Mucosa of rectum (tissue), 2 donors: ENCODE data around the gene UBQLN1.

Experiments
- H3K27ac ChIP-seq, 2 donors: one replicate each; pipeline ENCODE4 v1.7.0; 2013; ENCODE audit warnings: inconsistent platforms in 2 of 2, low read depth in 2 of 2, low read length in 2 of 2
- H3K27me3 ChIP-seq, 2 donors: one replicate each; pipeline ENCODE4 v1.7.0; 2013; ENCODE audit warnings: low read length in 2 of 2; ENCODE audit not compliant: control insufficient read depth in 2 of 2, insufficient read depth in 2 of 2
- H3K36me3 ChIP-seq, 2 donors: one replicate each; pipeline ENCODE4 v1.7.0; 2013; ENCODE audit warnings: low read length in 2 of 2; ENCODE audit not compliant: control insufficient read depth in 2 of 2, insufficient read depth in 2 of 2
- H3K4me1 ChIP-seq, 2 donors: one replicate each; pipeline ENCODE4 v1.7.0; 2013; ENCODE audit warnings: low read length in 2 of 2, mild to moderate bottlenecking in 1 of 2; ENCODE audit not compliant: control insufficient read depth in 2 of 2, insufficient read depth in 2 of 2
- H3K4me3 ChIP-seq, 2 donors: one replicate each; pipeline ENCODE4 v1.7.0; 2013; ENCODE audit warnings: low read length in 2 of 2
- H3K9ac ChIP-seq, 2 donors: one replicate each; pipeline ENCODE4 v1.7.0; 2013; ENCODE audit warnings: low read length in 2 of 2, low read depth in 1 of 2, mild to moderate bottlenecking in 1 of 2
- H3K9me3 ChIP-seq, 2 donors: one replicate each; pipeline ENCODE4 v1.7.0; 2013; ENCODE audit warnings: low read length in 2 of 2; ENCODE audit not compliant: control insufficient read depth in 2 of 2
- donor health status: healthy.
- donor health status: Normal muscosa, but diverticular disease.

UBQLN1 gene

DNA sequence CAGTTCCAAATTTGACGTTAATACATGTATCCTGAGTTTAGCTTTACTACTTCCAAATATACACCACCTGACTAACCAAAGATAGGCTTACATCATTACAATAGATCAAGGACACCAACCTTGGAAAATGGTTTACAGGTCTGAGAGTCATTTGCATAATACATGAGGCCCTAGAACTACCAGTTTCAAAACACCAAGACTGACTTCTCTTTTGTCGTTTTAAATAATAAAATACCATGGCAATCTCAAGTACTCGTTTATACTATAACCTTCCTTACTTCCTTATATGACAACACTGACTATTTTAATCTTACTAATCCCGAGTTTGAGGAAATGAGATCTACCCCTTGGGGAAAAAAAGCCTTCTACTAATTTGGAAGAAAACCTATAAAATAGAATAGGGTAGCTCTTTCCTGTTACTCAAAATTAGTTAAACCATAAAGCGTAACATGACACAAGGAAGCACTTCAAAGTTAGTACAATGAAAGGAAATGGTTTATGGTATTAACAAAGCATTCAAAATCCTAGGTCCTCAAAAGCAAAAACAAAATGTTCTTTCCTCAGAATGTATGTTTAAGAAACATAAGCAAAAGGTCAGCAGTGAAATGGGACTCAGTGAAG is 42.1 kb downstream of the UBQLN1 start:
- H3K27me3 ChIP-seq = no peaks in the 10 kb centered on the region
- no peaks in the 10 kb centered on the region for H3K4me1 ChIP-seq
- peaks cover 36 to 59% of the 10 kb centered on the region in 2 donors for H3K36me3 ChIP-seq
- no peak overlapping the region for H3K4me3 ChIP-seq
- no peaks in the 10 kb centered on the region for H3K9me3 ChIP-seq
- no peak overlapping the region for H3K27ac ChIP-seq
- H3K9ac ChIP-seq = no peak overlapping the region

- H3K36me3 ChIP-seq = peaks cover 40 to 58% of the 10 kb centered on the region in 2 donors
- no peaks in the 10 kb centered on the region for H3K27me3 ChIP-seq
- no peak overlapping the region for H3K9ac ChIP-seq
- no peaks in the 10 kb centered on the region for H3K4me1 ChIP-seq
- no peak overlapping the region for H3K27ac ChIP-seq
- H3K4me3 ChIP-seq = no peak overlapping the region
- no peaks in the 10 kb centered on the region for H3K9me3 ChIP-seq
Observed at GRCh38 chr9:83662933-83663332, 44.8 kb downstream of the UBQLN1 start.

DNA sequence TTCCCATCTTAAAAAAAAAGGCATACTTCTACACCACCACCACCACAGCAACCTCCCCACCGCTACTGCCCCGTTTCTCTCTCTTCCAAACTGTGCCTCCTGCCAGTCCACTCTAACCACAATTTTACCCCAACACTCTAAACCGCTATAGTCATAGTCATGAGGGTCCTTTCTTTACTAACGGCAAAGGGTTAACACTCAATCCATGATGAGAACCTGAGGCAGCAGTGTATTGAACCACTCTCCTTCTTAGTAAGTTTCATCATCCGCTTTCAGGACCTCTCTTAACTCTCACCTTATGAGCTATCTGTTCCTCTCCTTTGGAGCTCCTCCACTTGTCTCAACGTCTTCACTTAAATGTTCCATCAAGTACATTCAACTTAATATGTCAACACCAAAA is 50.8 kb downstream of the UBQLN1 start:
- Histone ChIP-seq H3K36me3 (peaks cover 38 to 56% of the 10 kb centered on the region in 2 donors), H3K9me3 (no peaks in the 10 kb centered on the region), H3K27ac (no peak overlapping the region), H3K9ac (no peak overlapping the region), H3K4me3 (no peak overlapping the region), H3K27me3 (no peaks in the 10 kb centered on the region), H3K4me1 (no peaks in the 10 kb centered on the region)

DNA sequence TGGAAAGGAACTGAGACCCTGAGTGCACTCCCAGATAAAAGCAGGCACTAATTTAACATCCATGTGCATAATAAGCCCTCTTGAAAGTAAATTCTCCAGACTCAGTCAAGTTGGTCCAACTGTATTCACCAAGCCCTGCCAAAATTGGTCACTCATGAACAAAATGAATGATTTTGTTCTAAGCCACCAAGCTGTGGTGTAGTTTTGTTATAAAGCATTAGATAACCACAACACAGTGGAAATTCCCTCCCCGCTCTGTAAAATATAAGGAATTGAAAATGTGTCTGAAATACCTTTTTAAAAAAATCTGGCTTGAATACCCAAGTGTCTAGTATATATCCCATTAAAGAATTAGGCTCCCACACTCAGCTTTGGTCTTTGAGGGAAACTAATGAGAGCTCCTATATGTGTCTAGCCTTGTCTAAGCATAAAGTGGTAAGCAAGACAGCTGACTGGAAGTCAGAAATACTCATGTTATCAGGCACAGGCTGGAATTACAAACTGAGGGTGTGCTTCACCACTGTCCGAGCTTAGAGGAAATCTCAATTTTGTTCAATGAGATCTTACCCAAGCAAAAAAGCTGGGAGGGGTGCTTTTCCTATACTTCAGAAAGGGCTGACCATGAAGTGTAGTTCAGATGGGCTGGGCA is 51.6 kb downstream of the UBQLN1 start:
- no peaks in the 10 kb centered on the region for H3K27me3 ChIP-seq
- no peaks in the 10 kb centered on the region for H3K9me3 ChIP-seq
- no peak overlapping the region for H3K27ac ChIP-seq
- peaks cover 35 to 55% of the 10 kb centered on the region in 2 donors for H3K36me3 ChIP-seq
- H3K9ac ChIP-seq = no peak overlapping the region
- H3K4me3 ChIP-seq = no peak overlapping the region
- no peaks in the 10 kb centered on the region for H3K4me1 ChIP-seq

DNA sequence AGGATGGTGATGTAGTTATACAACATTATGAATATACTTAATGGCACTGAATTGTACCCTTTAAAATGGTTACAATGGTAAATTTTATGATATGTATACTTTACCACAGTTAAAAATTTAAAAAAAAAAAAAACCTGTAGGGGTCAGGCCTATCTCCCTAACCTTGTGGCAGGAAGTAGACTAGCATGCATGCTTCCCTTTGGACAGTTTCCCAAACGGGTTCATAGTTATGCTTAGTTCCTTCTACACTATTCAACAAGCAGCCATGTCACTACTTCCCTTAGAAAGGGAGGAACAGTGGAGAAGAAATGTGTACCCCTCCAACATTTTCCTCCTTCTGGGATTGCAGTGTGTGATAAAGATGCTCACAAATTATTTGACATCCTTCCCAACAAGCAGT is 52.3 kb downstream of the UBQLN1 start:
- no peak overlapping the region for H3K4me3 ChIP-seq
- peak overlapping the region in 1 of 2 donors; percentile 12 for H3K27ac ChIP-seq
- no peak overlapping the region for H3K9ac ChIP-seq
- no peaks in the 10 kb centered on the region for H3K4me1 ChIP-seq
- no peaks in the 10 kb centered on the region for H3K9me3 ChIP-seq
- H3K27me3 ChIP-seq = no peaks in the 10 kb centered on the region
- peaks cover 31 to 56% of the 10 kb centered on the region in 2 donors for H3K36me3 ChIP-seq

DNA sequence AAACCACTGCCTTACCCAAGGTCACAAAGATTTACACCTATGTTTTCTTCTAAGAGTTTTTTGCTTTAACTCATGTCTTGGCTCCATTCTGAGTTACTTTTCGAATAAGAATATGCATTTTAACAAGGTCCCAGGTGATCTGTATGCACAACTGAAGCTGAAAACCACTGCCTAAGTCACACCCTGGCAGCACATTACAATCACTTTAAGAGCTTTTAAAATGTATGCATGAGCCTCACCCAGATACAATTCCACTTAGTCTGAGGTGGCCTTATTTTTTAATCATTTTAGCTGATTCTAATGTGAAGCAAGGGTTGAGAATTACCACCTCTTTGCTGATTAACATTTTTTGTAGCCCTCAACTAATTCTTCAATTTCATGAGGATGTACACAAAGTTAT is 55.3 kb downstream of the UBQLN1 start:
- no peak overlapping the region for H3K4me3 ChIP-seq

GRCh38 chr9:83651558-83651957 is 56.2 kb downstream of the UBQLN1 start:
- H3K4me3 ChIP-seq = no peak overlapping the region
- no peaks in the 10 kb centered on the region for H3K4me1 ChIP-seq
- H3K9me3 ChIP-seq = no peaks in the 10 kb centered on the region
- H3K36me3 ChIP-seq = peaks cover 16 to 34% of the 10 kb centered on the region in 2 donors
- H3K27ac ChIP-seq = no peak overlapping the region
- no peak overlapping the region for H3K9ac ChIP-seq
- no peaks in the 10 kb centered on the region for H3K27me3 ChIP-seq

More for the DNA sequence above, 55.3 kb downstream of the UBQLN1 start:
- Histone ChIP-seq H3K9ac (no peak overlapping the region), H3K4me1 (no peaks in the 10 kb centered on the region), H3K27me3 (no peaks in the 10 kb centered on the region), H3K36me3 (peaks cover 18 to 42% of the 10 kb centered on the region in 2 donors), H3K9me3 (no peaks in the 10 kb centered on the region), H3K27ac (no peak overlapping the region)

GRCh38 chr9:83649515-83649914 is 58.2 kb downstream of the UBQLN1 start:
- H3K4me3 ChIP-seq = no peak overlapping the region
- no peaks in the 10 kb centered on the region for H3K9me3 ChIP-seq
- no peak overlapping the region for H3K27ac ChIP-seq
- peaks cover 7 to 23% of the 10 kb centered on the region in 2 donors for H3K36me3 ChIP-seq
- H3K27me3 ChIP-seq = no peaks in the 10 kb centered on the region
- no peaks in the 10 kb centered on the region for H3K4me1 ChIP-seq
- H3K9ac ChIP-seq = no peak overlapping the region

- Histone ChIP-seq H3K36me3 (peaks cover 7 to 21% of the 10 kb centered on the region in 2 donors), H3K9ac (no peak overlapping the region), H3K4me3 (no peak overlapping the region), H3K4me1 (no peaks in the 10 kb centered on the region), H3K27me3 (no peaks in the 10 kb centered on the region), H3K27ac (no peak overlapping the region), H3K9me3 (no peaks in the 10 kb centered on the region)
Observed at GRCh38 chr9:83649080-83649479, 58.7 kb downstream of the UBQLN1 start.

- no peak overlapping the region for H3K27ac ChIP-seq
- no peaks in the 10 kb centered on the region for H3K27me3 ChIP-seq
- no peaks in the 10 kb centered on the region for H3K9me3 ChIP-seq
- H3K4me1 ChIP-seq = no peaks in the 10 kb centered on the region
- no peak overlapping the region for H3K9ac ChIP-seq
- H3K36me3 ChIP-seq = peaks cover 3 to 13% of the 10 kb centered on the region in 2 donors
- H3K4me3 ChIP-seq = no peak overlapping the region
Observed at GRCh38 chr9:83646500-83647239, 61.1 kb downstream of the UBQLN1 start.
